GM23338 (cell line): ENCODE measurements around the gene RUVBL1. TPM values are rescaled to one million over a fixed set of nuclear protein-coding genes. Genes with fewer than 3 reads are reported as not detected.

ENCODE experiments used
- ATAC-seq: fragments of 200-7000 bp; cut with Tn5 transposase; 3 replicates; pipeline ENCODE4 v1.9.1; 2020
- DNase-seq: peaks from one replicate; pipeline ENCODE4 v3.0.0-alpha.2; 2015; ENCODE audit warnings: low spot score
- H2AFZ ChIP-seq: fragments of 200-600 bp; sonication (generic); 2 replicates; pipeline ENCODE4 v1.8.0; 2016; ENCODE audit warnings: antibody characterized with exemption, mild to moderate bottlenecking, moderate library complexity
- H3F3A ChIP-seq: fragments of 200-600 bp; sonication (generic); replicated peaks from 2 replicates; pipeline ENCODE4 v1.8.0; 2017; ENCODE audit warnings: antibody characterized with exemption, mixed run types, low read depth
- H3K27ac ChIP-seq: fragments of 200-600 bp; sonication (generic); 2 replicates; pipeline ENCODE4 v1.6.1; 2016; ENCODE audit warnings: low read depth
- H3K27me3 ChIP-seq: fragments of 200-600 bp; sonication (generic); 2 replicates; pipeline ENCODE4 v1.8.0; 2016; ENCODE audit warnings: mild to moderate bottlenecking, mixed run types, moderate library complexity; ENCODE audit not compliant: insufficient read depth
- H3K36me3 ChIP-seq: fragments of 200-600 bp; sonication (generic); 2 replicates; pipeline ENCODE4 v1.8.0; 2016; ENCODE audit warnings: mild to moderate bottlenecking; ENCODE audit not compliant: insufficient read depth
- H3K4me1 ChIP-seq: fragments of 200-600 bp; sonication (generic); 2 replicates; pipeline ENCODE4 v1.8.0; 2016; ENCODE audit warnings: mild to moderate bottlenecking, moderate library complexity; ENCODE audit not compliant: insufficient read depth
- H3K4me2 ChIP-seq: fragments of 200-600 bp; sonication (generic); 2 replicates; pipeline ENCODE4 v1.7.1; 2017; ENCODE audit warnings: mixed run types
- H3K4me3 ChIP-seq: fragments of 200-600 bp; sonication (generic); 2 replicates; pipeline ENCODE4 v1.6.1; 2016; ENCODE audit warnings: mixed run types
- H3K79me2 ChIP-seq: fragments of 200-600 bp; sonication (generic); replicated peaks from 2 replicates; pipeline ENCODE4 v1.8.0; 2017; ENCODE audit warnings: mild to moderate bottlenecking; ENCODE audit not compliant: insufficient read depth
- H3K9me2 ChIP-seq: fragments of 200-600 bp; sonication (generic); 2 replicates; pipeline ENCODE4 v1.8.0; 2017; ENCODE audit not compliant: insufficient read depth
- H4K20me1 ChIP-seq: fragments of 200-600 bp; sonication (generic); replicated peaks from 2 replicates; pipeline ENCODE4 v1.8.0; 2017; ENCODE audit warnings: mild to moderate bottlenecking; ENCODE audit not compliant: insufficient read depth
- H3K27ac Mint-ChIP-seq: 2 replicates; pipeline ENCODE4 v1.8.0; 2020; ENCODE audit warnings: inconsistent platforms, mild to moderate bottlenecking, moderate library complexity, mixed read lengths
- H3K27me3 Mint-ChIP-seq: 3 replicates; pipeline ENCODE4 v1.8.0; 2022; ENCODE audit warnings: low read depth, mild to moderate bottlenecking, moderate library complexity, mixed read lengths, inconsistent platforms; ENCODE audit not compliant: insufficient read depth, poor library complexity
- H3K36me3 Mint-ChIP-seq: 3 replicates; pipeline ENCODE4 v1.8.0; 2021; ENCODE audit warnings: low read depth, mild to moderate bottlenecking, inconsistent platforms, moderate library complexity, mixed read lengths
- H3K4me1 Mint-ChIP-seq: 3 replicates; pipeline ENCODE4 v1.8.0; 2020; ENCODE audit warnings: mild to moderate bottlenecking, inconsistent platforms, mixed read lengths
- H3K4me3 Mint-ChIP-seq: 3 replicates; pipeline ENCODE4 v1.8.0; 2021; ENCODE audit warnings: moderate library complexity, mild to moderate bottlenecking, inconsistent platforms, mixed read lengths
- H3K9me3 Mint-ChIP-seq: 3 replicates; pipeline ENCODE4 v1.8.0; 2020; ENCODE audit warnings: moderate library complexity, mild to moderate bottlenecking, inconsistent platforms, mixed read lengths
- CREB1 ChIP-seq: fragments of 250-450 bp; sonication (Bioruptor Pico); IDR thresholded peaks from 2 replicates; pipeline ENCODE4 v1.5.0; 2020; ENCODE audit warnings: low read depth, mild to moderate bottlenecking, moderate library complexity
- EZH2 ChIP-seq: fragments of 200-600 bp; sonication (generic); IDR thresholded peaks from one replicate; pipeline ENCODE4 v1.8.0; 2017; ENCODE audit warnings: antibody characterized with exemption, mild to moderate bottlenecking, low read depth; ENCODE audit not compliant: unreplicated experiment
- NANOG ChIP-seq: IDR thresholded peaks from 2 replicates; pipeline ENCODE4 v1.6.1; 2016; ENCODE audit warnings: antibody characterized with exemption, borderline replicate concordance
- STAT1 ChIP-seq: IDR thresholded peaks from one replicate; pipeline ENCODE4 v1.6.1; 2016; ENCODE audit warnings: antibody characterized with exemption; ENCODE audit not compliant: unreplicated experiment
- polyA plus RNA-seq: library from polyadenylated mRNA; unstranded; fragments of >200 nt; fragmentation: Nextera tagmentation; extraction: Ambion mirVana; gene quantifications from 2 replicates; pipeline ENCODE4 v1.2.1, GENCODE V29; 2016
- total RNA-seq: library from RNA; depleted of rRNA; stranded (reverse); fragments of >200 nt; shearing (Covaris generic); gene quantifications from 2 replicates; pipeline ENCODE4 v1.2.3, GENCODE V29; 2014
- TF ChIP-seq, protein P1 (sequence below): IDR thresholded peaks from 2 replicates; pipeline ENCODE4 v1.6.1; 2016; ENCODE audit warnings: antibody characterized with exemption
- TF ChIP-seq, protein P2 (sequence below): IDR thresholded peaks from one replicate; pipeline ENCODE4 v1.6.1; 2018; ENCODE audit warnings: antibody characterized with exemption; ENCODE audit not compliant: unreplicated experiment
- TF ChIP-seq, protein P3 (sequence below): fragments of 250-450 bp; sonication (Bioruptor Pico); IDR thresholded peaks from 2 replicates; pipeline ENCODE4 v1.5.0; 2020; ENCODE audit warnings: mild to moderate bottlenecking, moderate library complexity
- TF ChIP-seq, protein P4 (sequence below), 2 experiments: fragments of 200-600 bp in 1 of 2; sonication (generic) in 1 of 2; conservative IDR thresholded peaks; 2 replicates each; pipeline versions ENCODE4 v1.5.1 to v1.6.1; 2016 to 2017; ENCODE audit warnings: antibody characterized with exemption in 2 of 2, low read depth in 2 of 2, mild to moderate bottlenecking in 2 of 2, moderate library complexity in 1 of 2

The RUVBL1 gene
- total and polyA plus RNA-seq, 2 experiments from 2014 or later = 133 to 136 TPM

DNA sequence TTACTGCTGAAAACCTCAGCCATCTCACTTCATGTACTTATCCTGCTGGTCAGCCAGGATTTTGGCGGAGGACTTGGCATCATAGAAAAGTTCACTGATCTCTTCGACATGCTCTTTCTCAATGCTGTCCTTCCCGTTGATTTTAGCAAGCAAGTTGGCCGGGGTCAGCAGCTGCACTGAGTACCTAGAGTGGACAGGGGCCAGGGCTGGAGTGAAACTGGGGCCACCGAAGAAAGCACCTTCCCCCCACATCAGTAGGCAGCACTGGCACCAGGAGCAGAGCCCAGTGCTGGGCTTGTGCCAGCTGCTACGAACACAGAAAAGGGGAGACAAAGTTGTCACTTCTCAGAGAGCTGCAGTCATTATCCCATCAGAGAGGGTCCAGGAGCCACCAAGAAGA lies 42.4 kb downstream of the RUVBL1 start:
- Histone ChIP-seq H3K9me2 (no peaks in the 10 kb centered on the region), H3K4me2 (no peak overlapping the region), H4K20me1 (peaks cover 26% of the 10 kb centered on the region), H3F3A (no peaks in the 10 kb centered on the region), H2AFZ (no peak overlapping the region), H3K4me1 (peaks cover 5% of the 10 kb centered on the region; the same call in 1 of the 2 replicates), H3K36me3 (peaks cover 11% of the 10 kb centered on the region; the same call in 1 of the 2 replicates), H3K79me2 (no peaks in the 10 kb centered on the region), H3K27me3 (no peaks in the 10 kb centered on the region), H3K4me3 (no peak overlapping the region), H3K27ac (no peak overlapping the region)
- no peak for DNase-seq
- H3K4me1 Mint-ChIP-seq = peaks cover 6% of the 10 kb centered on the region; the same call in 2 of the 3 replicates
- H3K4me3 Mint-ChIP-seq = no peak overlapping the region
- H3K36me3 Mint-ChIP-seq = peaks cover 70% of the 10 kb centered on the region
- no peaks in the 10 kb centered on the region for H3K9me3 Mint-ChIP-seq
- no peak for ATAC-seq
- TF ChIP-seq, protein P1, sequence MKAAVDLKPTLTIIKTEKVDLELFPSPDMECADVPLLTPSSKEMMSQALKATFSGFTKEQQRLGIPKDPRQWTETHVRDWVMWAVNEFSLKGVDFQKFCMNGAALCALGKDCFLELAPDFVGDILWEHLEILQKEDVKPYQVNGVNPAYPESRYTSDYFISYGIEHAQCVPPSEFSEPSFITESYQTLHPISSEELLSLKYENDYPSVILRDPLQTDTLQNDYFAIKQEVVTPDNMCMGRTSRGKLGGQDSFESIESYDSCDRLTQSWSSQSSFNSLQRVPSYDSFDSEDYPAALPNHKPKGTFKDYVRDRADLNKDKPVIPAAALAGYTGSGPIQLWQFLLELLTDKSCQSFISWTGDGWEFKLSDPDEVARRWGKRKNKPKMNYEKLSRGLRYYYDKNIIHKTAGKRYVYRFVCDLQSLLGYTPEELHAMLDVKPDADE = no peak
- TF ChIP-seq STAT1 (no peak), EZH2 (no peak), CREB1 (no peak)
- TF ChIP-seq, protein P2, sequence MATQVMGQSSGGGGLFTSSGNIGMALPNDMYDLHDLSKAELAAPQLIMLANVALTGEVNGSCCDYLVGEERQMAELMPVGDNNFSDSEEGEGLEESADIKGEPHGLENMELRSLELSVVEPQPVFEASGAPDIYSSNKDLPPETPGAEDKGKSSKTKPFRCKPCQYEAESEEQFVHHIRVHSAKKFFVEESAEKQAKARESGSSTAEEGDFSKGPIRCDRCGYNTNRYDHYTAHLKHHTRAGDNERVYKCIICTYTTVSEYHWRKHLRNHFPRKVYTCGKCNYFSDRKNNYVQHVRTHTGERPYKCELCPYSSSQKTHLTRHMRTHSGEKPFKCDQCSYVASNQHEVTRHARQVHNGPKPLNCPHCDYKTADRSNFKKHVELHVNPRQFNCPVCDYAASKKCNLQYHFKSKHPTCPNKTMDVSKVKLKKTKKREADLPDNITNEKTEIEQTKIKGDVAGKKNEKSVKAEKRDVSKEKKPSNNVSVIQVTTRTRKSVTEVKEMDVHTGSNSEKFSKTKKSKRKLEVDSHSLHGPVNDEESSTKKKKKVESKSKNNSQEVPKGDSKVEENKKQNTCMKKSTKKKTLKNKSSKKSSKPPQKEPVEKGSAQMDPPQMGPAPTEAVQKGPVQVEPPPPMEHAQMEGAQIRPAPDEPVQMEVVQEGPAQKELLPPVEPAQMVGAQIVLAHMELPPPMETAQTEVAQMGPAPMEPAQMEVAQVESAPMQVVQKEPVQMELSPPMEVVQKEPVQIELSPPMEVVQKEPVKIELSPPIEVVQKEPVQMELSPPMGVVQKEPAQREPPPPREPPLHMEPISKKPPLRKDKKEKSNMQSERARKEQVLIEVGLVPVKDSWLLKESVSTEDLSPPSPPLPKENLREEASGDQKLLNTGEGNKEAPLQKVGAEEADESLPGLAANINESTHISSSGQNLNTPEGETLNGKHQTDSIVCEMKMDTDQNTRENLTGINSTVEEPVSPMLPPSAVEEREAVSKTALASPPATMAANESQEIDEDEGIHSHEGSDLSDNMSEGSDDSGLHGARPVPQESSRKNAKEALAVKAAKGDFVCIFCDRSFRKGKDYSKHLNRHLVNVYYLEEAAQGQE = no peak
- H3K27ac Mint-ChIP-seq = no peak overlapping the region
- peaks cover 8% of the 10 kb centered on the region for H3K27me3 Mint-ChIP-seq

DNA sequence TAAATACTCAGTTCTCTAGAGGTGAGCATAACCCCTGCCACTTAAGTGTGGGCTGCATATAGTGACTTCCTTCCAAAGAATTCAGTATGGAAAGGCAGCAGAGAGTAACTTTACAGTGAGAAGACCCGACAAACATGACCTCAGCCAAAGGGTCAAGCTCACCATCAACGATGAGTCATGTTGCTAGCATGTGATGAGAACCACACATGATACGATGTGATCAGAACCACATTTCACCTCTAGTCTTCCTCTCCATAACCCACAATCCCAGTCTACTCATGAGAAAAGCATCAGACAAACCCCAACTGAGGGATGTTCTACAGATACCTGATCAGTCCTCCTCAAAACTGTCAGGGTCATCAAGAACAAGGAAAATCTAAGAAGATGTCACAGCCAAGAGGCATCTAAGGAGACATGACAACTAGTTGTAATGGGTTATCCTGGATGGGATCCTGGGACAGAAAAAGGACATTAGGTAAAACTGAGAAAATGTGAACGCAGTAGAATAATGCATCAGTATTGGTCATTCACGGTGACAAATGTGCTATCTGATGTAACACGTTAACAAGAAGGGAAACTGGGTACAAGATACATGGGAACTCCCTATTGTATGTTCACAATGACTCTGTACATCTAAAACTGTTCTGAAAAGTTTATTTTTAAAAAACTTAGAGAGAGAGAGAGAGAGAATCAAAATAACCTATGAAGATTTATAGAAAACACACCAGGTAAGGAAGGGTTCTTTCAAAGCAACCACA lies 43.1 kb downstream of the RUVBL1 start:
- no peaks in the 10 kb centered on the region for H3K9me3 Mint-ChIP-seq
- Histone ChIP-seq H3K4me1 (peaks cover 5% of the 10 kb centered on the region; the same call in 1 of the 2 replicates), H3K4me3 (no peak overlapping the region), H3K79me2 (no peaks in the 10 kb centered on the region), H4K20me1 (peaks cover 29% of the 10 kb centered on the region), H2AFZ (no peak overlapping the region), H3F3A (no peaks in the 10 kb centered on the region), H3K9me2 (no peaks in the 10 kb centered on the region), H3K4me2 (no peak overlapping the region), H3K27ac (no peak overlapping the region), H3K36me3 (peaks cover 4% of the 10 kb centered on the region; the same call in 1 of the 2 replicates), H3K27me3 (no peaks in the 10 kb centered on the region)
- peaks cover 6% of the 10 kb centered on the region; the same call in 2 of the 3 replicates for H3K4me1 Mint-ChIP-seq
- peaks cover 67% of the 10 kb centered on the region for H3K36me3 Mint-ChIP-seq
- DNase-seq (no peak), ATAC-seq (no peak)
- no peak overlapping the region for H3K4me3 Mint-ChIP-seq
- H3K27ac Mint-ChIP-seq = no peak overlapping the region
- H3K27me3 Mint-ChIP-seq = peaks cover 8% of the 10 kb centered on the region
- TF ChIP-seq, protein P3, sequence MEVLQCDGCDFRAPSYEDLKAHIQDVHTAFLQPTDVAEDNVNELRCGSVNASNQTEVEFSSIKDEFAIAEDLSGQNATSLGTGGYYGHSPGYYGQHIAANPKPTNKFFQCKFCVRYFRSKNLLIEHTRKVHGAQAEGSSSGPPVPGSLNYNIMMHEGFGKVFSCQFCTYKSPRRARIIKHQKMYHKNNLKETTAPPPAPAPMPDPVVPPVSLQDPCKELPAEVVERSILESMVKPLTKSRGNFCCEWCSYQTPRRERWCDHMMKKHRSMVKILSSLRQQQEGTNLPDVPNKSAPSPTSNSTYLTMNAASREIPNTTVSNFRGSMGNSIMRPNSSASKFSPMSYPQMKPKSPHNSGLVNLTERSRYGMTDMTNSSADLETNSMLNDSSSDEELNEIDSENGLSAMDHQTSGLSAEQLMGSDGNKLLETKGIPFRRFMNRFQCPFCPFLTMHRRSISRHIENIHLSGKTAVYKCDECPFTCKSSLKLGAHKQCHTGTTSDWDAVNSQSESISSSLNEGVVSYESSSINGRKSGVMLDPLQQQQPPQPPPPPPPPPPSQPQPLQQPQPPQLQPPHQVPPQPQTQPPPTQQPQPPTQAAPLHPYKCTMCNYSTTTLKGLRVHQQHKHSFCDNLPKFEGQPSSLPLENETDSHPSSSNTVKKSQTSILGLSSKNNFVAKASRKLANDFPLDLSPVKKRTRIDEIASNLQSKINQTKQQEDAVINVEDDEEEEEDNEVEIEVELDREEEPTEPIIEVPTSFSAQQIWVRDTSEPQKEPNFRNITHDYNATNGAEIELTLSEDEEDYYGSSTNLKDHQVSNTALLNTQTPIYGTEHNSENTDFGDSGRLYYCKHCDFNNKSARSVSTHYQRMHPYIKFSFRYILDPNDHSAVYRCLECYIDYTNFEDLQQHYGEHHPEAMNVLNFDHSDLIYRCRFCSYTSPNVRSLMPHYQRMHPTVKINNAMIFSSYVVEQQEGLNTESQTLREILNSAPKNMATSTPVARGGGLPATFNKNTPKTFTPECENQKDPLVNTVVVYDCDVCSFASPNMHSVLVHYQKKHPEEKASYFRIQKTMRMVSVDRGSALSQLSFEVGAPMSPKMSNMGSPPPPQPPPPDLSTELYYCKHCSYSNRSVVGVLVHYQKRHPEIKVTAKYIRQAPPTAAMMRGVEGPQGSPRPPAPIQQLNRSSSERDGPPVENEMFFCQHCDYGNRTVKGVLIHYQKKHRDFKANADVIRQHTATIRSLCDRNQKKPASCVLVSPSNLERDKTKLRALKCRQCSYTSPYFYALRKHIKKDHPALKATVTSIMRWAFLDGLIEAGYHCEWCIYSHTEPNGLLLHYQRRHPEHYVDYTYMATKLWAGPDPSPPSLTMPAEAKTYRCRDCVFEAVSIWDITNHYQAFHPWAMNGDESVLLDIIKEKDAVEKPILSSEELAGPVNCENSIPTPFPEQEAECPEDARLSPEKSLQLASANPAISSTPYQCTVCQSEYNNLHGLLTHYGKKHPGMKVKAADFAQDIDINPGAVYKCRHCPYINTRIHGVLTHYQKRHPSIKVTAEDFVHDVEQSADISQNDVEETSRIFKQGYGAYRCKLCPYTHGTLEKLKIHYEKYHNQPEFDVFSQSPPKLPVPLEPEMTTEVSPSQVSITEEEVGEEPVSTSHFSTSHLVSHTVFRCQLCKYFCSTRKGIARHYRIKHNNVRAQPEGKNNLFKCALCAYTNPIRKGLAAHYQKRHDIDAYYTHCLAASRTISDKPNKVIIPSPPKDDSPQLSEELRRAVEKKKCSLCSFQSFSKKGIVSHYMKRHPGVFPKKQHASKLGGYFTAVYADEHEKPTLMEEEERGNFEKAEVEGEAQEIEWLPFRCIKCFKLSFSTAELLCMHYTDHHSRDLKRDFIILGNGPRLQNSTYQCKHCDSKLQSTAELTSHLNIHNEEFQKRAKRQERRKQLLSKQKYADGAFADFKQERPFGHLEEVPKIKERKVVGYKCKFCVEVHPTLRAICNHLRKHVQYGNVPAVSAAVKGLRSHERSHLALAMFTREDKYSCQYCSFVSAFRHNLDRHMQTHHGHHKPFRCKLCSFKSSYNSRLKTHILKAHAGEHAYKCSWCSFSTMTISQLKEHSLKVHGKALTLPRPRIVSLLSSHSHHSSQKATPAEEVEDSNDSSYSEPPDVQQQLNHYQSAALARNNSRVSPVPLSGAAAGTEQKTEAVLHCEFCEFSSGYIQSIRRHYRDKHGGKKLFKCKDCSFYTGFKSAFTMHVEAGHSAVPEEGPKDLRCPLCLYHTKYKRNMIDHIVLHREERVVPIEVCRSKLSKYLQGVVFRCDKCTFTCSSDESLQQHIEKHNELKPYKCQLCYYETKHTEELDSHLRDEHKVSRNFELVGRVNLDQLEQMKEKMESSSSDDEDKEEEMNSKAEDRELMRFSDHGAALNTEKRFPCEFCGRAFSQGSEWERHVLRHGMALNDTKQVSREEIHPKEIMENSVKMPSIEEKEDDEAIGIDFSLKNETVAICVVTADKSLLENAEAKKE (CRISPR knock-in tag) = no peak
- TF ChIP-seq, protein P4, sequence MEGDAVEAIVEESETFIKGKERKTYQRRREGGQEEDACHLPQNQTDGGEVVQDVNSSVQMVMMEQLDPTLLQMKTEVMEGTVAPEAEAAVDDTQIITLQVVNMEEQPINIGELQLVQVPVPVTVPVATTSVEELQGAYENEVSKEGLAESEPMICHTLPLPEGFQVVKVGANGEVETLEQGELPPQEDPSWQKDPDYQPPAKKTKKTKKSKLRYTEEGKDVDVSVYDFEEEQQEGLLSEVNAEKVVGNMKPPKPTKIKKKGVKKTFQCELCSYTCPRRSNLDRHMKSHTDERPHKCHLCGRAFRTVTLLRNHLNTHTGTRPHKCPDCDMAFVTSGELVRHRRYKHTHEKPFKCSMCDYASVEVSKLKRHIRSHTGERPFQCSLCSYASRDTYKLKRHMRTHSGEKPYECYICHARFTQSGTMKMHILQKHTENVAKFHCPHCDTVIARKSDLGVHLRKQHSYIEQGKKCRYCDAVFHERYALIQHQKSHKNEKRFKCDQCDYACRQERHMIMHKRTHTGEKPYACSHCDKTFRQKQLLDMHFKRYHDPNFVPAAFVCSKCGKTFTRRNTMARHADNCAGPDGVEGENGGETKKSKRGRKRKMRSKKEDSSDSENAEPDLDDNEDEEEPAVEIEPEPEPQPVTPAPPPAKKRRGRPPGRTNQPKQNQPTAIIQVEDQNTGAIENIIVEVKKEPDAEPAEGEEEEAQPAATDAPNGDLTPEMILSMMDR (conservative IDR thresholded peaks at IDR 0.05; ENCODE audit: low read depth in 2 of 2) = no peak
- TF ChIP-seq NANOG = no peak
